GM19372 (cell line): ENCODE measurements around the gene PLPP2.

Experiments
- ATAC-seq: cut with Tn5 transposase; IDR thresholded peaks from one replicate; pipeline ENCODE4 v1.9.1; 2021; ENCODE audit warnings: mild to moderate bottlenecking, low read depth, moderate library complexity; ENCODE audit not compliant: unreplicated experiment

Gene PLPP2

DNA sequence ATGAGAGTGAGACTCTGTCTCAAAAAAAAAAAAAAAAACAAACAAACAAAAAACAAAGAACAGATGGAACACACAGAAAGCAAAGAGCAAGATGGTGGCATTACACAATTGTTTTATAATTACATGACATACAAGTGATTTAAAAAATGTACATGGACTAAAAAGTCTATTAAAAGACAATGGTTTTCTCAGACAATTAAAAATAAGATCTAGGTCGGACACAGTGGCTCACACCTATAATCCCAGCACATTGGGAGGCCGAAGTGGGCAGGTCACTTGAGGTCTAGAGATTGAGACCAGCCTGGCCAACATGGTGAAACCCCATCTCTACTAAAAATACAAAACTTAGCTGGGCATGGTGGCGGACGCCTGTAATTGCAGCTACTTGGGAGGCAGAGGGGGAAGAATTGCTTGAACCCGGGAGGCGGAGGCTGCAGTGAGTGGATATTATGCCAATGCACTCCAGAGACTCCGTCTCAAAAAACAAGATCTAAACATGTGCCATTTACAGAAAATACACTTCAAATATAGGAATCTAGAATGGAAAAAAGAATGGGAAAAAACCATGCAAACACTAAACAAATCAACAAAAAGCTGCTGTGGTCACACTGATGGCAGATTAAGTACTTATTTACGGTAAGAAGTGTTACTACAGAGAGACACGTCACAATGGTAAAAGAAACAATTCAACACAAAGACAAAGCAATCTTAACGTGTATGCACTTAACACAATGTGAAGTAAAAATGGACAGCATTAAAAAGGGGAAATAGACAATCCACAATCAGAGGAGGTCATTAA is 26.7 kb upstream of the PLPP2 start:
- no peak for ATAC-seq

DNA sequence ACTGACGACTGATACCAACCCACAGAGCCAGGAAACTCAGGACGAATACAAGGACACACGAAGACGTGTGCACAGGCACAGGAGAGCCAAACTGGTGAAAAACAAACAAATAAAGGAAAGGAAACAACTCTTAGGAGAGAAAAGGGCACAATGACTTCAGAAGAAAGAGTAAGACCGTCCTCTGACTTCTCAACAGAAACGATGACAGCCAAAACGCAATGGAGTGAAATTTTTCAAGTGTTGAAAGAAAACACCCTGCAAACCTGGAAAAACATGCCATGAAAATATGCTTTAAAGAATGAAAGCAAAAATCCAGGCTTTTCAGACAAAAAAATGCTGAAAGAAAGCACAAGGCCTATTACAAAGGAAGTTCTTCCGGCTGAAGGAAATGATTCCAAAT is 24.6 kb upstream of the PLPP2 start:
- no peak for ATAC-seq

DNA sequence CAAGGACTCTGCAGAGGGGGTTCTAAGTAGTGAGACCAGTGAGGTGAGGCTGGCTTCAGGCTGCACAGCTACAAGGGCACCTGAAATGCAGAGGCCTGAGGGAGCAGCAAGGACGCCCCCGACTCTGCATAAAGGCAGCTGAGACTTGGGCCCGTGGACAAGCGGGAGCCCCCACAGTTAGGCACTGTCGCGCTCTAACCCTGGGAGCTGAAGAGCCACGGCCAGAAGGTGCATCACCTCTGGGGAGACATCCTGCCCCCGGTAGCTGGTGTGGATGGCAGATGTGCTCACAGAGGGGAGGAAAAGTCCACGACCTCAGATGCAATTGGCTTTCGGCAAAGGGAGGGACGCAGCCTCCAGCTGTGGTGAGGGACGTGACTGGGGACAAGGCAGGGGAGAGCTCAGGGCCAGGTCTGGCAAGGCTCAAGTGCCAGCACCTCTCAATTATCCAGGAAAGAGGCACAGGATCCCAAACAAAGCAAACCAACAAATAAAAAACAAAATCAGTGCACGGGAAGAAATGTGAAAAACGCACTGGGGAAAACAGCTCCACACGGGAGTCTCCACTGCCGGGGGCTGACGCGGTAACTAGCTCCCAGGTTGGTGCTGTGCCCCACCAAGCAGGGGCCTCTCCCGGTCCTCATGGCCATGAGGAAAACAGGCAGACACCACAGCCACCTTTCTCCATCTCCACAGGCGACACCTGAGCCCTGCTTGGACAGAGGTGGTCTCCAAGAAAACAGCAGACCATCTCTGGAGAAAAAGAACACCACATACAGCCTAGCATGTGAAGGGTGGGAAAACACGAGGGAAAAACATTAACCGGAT is 23.0 kb upstream of the PLPP2 start:
- ATAC-seq, result no peak

DNA sequence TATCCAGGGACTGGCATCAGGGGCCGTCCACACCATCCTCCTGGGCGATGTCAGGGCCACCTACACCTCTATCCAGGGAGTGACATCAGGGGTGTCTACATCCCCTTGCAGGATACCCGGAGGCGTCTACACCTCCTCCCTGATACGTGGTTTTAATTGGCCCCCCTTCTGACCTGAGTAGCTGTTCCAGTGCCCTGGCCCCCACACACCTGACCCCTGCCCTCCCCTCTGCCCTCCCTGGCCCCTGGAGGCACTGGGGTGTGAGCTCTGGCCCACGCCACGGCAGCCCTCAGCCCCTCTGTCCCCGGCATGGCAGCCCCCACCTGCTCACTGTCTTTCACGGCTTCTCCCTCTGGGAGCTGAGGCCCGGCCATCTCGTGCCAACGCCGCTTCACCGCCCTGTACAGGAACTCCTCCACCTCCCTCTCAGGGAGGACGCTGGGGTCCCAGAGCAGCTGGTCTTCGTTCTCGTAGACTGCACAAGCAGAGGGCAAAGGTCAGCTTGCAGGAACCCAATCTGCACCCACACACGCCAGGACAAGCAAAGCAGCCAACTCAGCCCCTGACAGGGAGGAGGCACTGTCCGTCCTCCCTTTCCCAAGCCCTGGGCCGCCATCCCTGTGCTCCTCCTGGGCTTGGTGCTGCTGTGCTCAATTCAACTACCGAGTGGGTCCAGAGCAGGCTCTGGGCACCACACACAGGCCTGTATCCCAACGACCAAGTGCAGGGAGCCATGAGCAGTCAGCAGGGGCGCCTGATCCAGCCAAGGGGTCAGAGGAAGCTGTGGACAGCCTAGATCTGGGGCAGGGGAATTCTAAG is 22.2 kb upstream of the PLPP2 start:
- ATAC-seq, result no peak

DNA sequence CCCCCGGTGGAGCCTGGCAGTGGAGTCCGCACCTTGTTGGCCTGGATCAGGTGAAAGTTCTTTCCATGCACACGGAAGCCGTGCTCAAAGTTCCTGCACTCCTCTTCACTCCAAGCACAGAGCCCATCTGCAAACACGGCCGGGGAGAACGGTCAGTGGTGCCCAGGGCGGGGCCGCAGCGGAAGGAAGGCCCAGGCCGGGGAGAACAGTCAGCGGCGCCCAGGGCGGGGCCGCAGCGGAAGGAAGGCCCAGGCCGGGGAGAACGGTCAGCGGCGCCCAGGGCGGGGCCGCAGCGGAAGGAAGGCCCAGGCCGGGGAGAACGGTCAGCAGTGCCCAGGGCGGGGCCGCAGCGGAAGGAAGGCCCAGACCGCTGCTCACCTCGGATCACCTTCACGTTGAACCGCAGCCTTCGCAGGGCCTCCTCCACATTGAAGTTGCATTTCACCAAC is 20.6 kb upstream of the PLPP2 start:
- no peak for ATAC-seq

DNA sequence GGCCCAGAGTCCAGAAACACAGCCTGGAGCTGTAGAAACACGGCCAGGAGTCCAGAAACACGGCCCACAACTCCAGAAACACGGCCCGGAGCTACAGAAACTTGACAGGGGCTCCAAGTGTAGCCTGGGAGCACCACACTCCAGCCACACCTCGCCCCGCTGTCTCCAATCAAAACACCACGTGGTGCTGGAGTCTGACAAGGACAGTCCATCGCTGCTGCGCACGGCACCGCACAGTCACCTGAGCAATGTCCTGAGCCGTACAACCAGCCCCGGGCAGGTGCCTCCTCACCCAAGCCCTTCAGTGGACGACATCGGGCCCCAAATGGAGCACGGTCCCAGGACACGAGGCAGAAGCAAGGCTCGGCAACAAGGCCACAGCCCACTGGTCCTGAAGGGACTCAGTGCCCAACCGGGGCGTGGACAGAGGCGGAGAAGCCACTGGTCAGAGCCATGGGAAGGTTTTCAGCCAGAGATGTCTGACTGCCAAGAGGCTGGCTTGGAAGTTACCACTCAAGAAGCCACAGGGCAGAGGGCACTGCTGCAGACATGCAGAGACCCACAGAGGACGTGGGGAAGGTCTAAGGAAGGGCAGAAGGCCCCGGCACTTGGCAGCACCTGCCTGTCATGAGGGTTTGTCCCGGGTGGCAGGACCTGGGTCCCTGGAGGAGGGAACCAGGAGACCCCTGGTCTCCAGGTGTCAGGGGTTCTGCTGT is 19.7 kb upstream of the PLPP2 start:
- ATAC-seq, result no peak

DNA sequence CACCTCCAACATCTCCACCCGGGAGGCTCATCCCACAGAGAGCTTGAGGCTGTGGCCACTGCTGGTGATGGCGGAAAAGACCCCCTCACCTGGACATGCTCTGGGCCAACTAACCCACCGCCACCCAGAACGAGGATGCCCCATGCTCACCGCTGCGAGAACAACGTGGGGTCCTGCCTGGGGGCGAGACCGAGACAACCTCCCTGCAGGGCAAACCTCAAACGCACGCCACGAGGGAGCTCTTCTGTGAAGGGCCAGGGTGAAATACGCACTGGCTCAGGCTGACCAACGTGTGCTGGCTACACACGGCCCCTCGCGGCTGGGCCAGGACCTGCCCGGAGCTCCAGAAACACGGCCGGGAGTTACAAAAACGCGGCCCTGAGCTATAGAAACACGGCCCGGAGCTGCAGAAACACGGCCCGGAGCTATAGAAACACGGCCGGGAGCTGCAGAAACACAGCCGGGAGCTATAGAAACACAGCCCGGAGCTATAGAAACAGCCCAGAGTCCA is 19.0 kb upstream of the PLPP2 start:
- ATAC-seq, result no peak

DNA sequence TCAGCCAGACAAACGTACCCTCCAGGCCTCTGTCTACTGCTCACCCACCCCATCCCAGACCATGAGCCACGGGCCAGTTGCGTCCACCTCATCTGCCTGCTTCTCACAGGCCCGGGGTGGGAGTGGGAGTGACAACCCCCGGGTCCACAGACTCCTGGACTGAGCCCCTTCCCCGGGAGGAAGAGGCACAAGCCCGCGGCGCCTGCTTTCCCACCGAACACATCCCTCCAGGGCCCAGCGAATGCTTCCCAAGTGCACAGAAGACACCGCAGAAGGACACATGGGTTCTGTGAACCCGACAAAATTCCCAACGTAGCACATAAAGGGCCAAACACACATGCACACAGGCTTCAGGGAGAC is 18.0 kb upstream of the PLPP2 start:
- ATAC-seq, result no peak

DNA sequence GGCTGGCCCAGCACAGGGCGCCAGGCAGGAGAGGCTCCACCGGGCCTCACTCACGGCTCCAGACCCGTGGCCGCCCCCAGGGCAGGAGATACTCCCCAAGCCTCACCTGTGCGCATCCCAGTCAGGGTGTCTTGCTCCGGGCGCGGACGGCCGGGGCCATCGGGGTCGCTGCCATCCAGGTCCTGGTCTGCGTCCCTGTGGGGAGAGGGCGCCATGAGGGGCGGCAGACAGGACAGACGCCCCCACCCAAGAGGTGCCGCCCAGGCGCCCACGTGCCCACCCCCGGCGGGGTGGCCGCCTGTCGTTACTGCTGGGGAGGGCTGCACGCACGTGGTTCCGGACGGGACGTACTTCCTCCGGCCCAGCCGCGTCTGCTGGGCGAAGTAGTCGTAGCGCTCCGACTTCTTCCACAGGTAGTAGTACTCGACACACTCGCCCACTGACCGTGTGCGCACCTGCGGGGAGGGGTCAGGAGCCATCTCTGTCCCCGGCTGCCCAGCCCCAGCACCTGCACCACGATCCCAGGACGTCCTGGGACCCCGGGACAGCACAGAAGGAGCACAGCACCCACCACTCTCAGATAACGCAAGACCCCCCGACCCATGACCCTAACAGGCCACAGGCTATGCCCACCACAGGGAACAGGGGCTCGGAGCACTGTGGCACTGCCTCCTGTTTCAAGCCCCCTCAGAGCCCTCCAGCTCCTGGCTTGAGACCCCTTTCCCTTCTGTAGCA is 17.4 kb upstream of the PLPP2 start:
- no peak for ATAC-seq

DNA sequence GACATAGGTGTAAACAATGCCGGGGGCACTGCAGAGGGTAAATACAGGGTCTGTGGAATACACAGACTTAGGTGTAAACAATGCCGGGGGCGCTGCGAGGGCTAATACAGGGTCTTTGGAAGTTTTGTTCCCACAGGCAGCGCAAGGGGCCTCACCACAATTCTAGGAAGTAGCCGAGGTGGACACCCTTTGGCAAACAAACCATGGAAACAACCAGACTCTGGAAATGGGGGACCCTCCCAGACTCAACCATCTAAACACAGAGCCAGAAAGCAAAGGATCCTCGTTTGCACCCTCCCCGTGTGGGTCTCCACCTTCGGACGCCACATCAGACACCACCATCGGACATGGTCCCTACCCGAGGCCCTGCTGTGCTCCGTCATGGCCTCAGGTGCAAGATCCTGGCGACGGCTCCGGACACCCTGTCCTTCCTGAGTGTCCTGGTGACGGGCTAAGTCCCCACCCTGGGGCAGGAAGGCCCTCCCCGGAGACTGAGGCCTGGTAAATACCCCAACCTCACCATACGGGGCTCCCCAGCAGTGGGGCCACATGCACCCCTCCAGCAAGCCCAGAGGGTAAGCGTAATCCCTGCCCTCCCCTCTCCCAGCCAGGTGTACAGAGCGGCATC is 16.7 kb upstream of the PLPP2 start:
- no peak for ATAC-seq

DNA sequence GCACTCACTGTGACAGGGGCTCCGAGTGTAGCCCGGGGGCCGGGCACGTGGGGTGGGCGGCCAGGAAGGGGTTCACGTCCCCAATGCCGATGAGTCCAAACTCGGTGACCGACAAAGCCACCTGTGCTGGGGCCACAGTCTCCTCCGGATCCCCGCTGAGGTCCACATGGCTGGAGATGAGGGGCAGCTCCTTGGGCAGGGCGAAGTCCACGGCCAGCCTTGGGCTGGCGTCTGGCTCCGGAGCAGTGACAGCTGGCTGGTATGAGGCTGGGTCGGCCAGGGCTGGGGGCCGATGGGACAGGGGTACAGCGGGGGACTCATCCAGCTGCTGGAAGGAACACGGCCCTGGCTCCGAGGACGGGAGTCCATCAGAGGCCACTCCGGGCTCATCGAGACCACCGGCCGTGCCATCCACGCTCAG is 15.9 kb upstream of the PLPP2 start:
- ATAC-seq, result no peak

DNA sequence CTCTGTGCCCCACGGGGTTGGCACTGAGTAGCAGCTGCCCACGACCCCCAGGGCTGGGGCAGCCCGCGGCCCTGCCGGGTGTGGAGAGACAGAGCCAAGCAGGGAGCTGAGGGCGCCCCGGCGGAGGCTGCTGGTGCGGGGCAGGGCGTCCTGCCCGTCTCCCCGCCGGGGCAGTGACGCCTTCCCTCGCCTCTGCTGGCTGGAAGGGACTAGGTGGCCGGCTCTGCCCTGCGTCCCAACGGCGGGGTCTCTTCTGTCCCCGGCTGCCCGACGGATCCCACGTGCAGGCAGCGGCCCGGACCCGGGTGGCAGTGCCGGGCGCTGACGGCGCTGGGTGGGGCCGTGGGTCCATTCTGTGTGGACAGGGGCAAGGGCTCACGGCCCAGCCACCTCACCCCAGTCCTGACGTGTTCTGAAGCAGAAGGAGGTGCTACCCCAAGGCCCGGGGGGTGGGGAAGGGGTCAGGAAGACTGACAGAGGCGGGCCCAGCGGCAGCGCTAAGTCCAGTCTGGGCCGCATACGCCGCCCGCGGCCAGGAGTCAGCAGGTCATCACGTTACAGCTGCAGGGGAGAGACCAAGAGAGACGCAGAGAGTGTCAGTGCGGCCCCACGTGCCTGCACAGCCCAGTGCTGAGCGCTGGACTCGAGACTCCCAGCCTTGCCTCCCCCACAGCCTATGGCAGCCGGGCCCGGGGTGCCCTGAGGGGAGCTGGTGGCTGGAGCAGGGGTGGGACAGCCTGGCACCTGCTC is 15.1 kb upstream of the PLPP2 start:
- no peak for ATAC-seq

DNA sequence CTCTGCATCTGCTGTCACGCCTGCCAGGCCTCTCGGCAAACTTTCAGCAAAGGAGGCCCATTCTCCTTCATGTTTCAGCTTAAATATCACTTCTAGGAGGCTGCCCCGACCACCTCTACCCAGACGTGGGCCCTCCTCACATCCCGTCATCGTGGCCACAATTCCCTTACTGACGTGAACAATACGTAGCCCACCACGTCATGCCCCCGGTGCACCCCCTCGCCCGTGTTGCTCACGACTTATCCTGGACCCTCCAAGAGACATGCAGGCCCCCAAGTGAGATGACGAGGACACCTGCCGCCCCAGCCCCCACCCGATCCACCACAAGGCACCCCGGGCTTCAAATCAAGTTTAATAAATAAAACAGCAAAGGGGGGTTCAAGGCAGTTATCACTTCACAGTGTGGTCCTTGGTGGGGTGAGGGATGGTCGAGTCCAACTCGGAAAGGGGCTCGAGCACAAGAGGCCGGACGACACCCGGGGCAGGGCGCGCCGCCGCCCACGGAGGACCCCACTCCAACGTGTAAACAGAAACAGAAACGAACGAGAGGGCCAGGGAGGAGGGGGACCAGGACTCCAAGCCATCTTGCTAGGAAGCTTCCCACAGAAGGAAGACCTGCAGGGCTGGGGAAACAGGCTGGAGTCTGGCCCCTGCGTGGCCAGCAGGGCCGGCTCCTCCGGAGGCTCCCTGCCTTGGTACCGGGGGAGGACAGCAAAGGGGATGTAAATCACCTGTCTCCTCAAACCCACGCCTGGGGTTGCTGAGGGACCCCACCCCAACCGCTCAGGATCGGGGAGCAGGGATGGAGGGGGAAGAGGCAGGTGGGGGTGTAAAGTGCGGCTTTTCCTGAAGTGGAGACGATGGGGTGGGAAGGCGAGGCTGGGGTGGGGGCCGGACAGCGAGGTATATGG is 14.3 kb upstream of the PLPP2 start:
- ATAC-seq, result no peak

DNA sequence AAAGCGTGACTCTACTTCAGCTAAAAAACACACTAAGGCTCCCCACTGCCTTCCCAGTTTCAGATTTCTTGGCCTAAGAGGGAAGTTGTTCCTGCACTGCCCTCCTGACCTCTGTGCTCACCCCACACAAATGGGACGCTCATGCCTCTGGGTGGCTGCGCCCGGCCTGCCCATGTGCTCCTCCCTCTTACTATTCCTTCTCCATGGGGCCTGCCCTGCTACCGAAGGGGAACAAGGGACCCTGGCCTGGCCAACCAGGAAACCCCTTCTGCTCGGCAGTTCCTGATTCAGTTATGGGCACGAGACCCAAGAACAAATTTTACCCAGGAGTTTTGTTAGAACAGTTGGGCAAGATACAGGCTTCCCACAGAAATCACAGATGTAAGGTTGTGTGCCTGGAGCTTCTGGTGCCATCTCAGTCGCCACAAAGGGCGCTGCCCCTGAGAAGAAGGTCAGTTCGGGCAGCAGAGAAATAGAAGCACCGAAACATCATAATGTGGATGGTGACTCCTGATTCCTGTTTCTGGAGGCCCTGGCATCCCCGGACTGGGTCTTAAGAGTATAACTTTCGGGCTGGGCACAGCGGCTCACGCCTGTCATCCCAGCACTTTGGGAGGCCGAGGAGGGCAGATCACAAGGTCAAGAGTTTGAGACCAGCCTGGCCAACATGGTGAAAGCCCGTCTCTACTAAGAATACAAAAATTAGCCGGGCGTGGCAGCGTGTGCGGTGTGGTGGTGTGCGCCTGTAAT is 5.4 kb upstream of the PLPP2 start:
- ATAC-seq, result no peak

DNA sequence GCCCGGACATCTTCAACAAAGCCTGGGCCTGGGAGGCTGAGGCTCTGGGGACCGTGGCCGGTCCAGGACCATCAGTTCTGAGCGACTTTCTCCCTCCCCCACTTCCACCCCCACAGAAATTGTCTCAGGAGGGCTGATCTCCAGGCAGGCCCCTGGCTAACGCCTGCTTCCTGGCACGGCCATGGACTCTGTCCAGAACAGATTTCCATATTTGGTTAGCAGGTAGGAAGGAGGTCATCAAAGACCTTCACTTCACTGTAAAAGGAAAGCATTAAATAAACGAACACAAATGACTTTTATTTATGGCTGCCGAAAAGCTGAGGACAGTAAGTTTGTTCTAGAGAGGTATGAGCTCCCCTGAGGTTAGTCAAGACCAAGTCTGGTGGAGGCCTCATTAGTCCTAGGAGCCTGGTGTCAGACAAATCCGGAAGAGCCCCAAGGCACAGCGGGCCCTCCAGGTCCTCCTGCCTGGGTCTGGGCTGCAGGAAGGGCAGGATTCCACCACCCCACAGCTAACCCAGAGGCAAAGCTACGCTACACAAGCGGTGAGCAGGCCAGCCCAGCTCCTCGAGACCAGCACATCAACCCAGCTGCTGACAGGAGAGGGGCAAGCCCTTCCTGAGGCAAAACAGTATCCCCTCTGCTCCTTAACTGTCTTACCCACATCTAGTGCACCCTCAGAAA is 4.6 kb upstream of the PLPP2 start:
- no peak for ATAC-seq
